Measurements from ENCODE around the gene LZTS2. TPM values are rescaled to one million over a fixed set of nuclear protein-coding genes. Genes with fewer than 3 reads are reported as not detected.

The LZTS2 gene
- polyA plus RNA-seq, 2 of the 4 experiments (the other 2 are of a cell fraction) = 13.8 to 35.5 TPM

GRCh38 chr10:101043363-101043707 lies 43.7 kb downstream of the LZTS2 start:
- ChIA-PET POLR2A (interaction anchor here (0.5 to 3.4 kb wide), 12 partner anchors 9 to 170 kb away, joined by 3 to 39 read pairs (median 4); partner anchors contain the start of genes KAZALD1, PDZD7 and SFXN3), CTCF (interaction anchor here (0.6 to 59.3 kb wide), 12 partner anchors 10 to 527 kb away, joined by 3 to 2364 read pairs (median 7); partner anchors contain the start of genes KAZALD1, LZTS2, PDZD7 and SFXN3)
- ATAC-seq (peak in 1 of 2 experiments; percentile 1; a peak in 3 of 6 replicates), DNase-seq (ENCODE audit: low read depth in 1 of 2, low spot score in 1 of 2) (no peak), FAIRE-seq (no peak)
- Histone ChIP-seq H3K4me3 (peak overlapping the region; percentile 47), H3K9me3 (no peaks in the 10 kb centered on the region), H3K27ac (peak overlapping the region; percentile 83 to 93), H3K4me2 (peak overlapping the region; percentile 78), H3K4me1 (peaks cover 24% of the 10 kb centered on the region)
- WGBS (ENCODE audit: missing lambda C conversion rate) = 47% methylated on average over 2 of the region's 2 CpGs
- TF ChIP-seq JUN (IDR thresholded peaks at IDR 0.05) (0 out of 5 replicates have a peak, but pooled peaks of 1 of the 2 experiments have one; percentile 28), E2F6 (IDR thresholded peaks at IDR 0.05; ENCODE audit: borderline replicate concordance, low read depth) (no peak)

- H3K27ac ChIP-seq = peak overlapping the region in 1 of 2 experiments; percentile 93; a peak in 2 of 6 replicates
- ATAC-seq = no peak
- H3K4me2 ChIP-seq = no peak overlapping the region; the same call in 2 of the 3 replicates
- 91% methylated on average over 2 of the region's 2 CpGs for WGBS (ENCODE audit: missing lambda C conversion rate)
- H3K9me3 ChIP-seq = no peaks in the 10 kb centered on the region
- peaks cover 24% of the 10 kb centered on the region for H3K4me1 ChIP-seq
- no peak for DNase-seq (ENCODE audit: low read depth in 1 of 2, low spot score in 1 of 2)
- no peak for FAIRE-seq
- ChIA-PET POLR2A (interaction anchor here (0.5 to 3.4 kb wide), 4 partner anchors 9 to 104 kb away, joined by 3 to 39 read pairs (median 4); partner anchors contain the start of gene KAZALD1), CTCF (interaction anchor here (1.1 to 59.3 kb wide), 7 partner anchors 15 to 526 kb away, joined by 3 to 2364 read pairs (median 52); partner anchors contain the start of genes KAZALD1, LZTS2, PDZD7 and SFXN3)
- TF ChIP-seq RCOR1 (IDR thresholded peaks at IDR 0.05; ENCODE audit: low read depth, low read length) = no peak
- TF ChIP-seq SMC3 (IDR thresholded peaks at IDR 0.05) = no peak
- TF ChIP-seq USF2 (IDR thresholded peaks at IDR 0.05) = no peak
- TF ChIP-seq BHLHE40 (IDR thresholded peaks at IDR 0.05; ENCODE audit: low read depth, low read length) = no peak
- no peak for TF ChIP-seq HEYL (CRISPR knock-in tag; IDR thresholded peaks at IDR 0.05)
- TF ChIP-seq ELK1 (IDR thresholded peaks at IDR 0.05; ENCODE audit: low read depth, low read length) = no peak
- TF ChIP-seq HOXB5 (CRISPR knock-in tag; IDR thresholded peaks at IDR 0.05) = no peak
- no peak for TF ChIP-seq MAX (IDR thresholded peaks at IDR 0.05)
- TF ChIP-seq CTCF (IDR thresholded peaks at IDR 0.05) = no peak
- TF ChIP-seq MAFK (IDR thresholded peaks at IDR 0.05; ENCODE audit: partially characterized antibody) = no peak
- no peak for TF ChIP-seq PBX3 (IDR thresholded peaks at IDR 0.05)
- TF ChIP-seq CBX8 (IDR thresholded peaks at IDR 0.05) = no peak
- no peak for TF ChIP-seq CEBPB (IDR thresholded peaks at IDR 0.05)
- H3K4me3 ChIP-seq = no peak overlapping the region
Observed at GRCh38 chr10:101044117-101044516, 44.5 kb downstream of the LZTS2 start.

Measured in A549 (cell line).